GM12878 (cell line): ENCODE data around the gene NR3C1.

ENCODE experiments used
- EZH2 ChIP-seq: IDR thresholded peaks from 2 replicates; pipeline ENCODE4 v1.6.1; 2012; ENCODE audit warnings: low read depth, mild to moderate bottlenecking, control low read depth, inconsistent platforms, low read length, borderline replicate concordance; ENCODE audit not compliant: control insufficient read depth
- TF ChIP-seq, protein P1 (sequence below), 3 experiments: IDR thresholded peaks in 2 of 3; conservative IDR thresholded peaks in 1 of 3; 2 replicates each; pipeline ENCODE4 v1.5.1; 2011; ENCODE audit warnings: low read depth in 3 of 3, low read length in 3 of 3, mild to moderate bottlenecking in 3 of 3, control low read depth in 2 of 3, moderate library complexity in 2 of 3, inconsistent platforms in 1 of 3, mixed read lengths in 1 of 3; ENCODE audit not compliant: control insufficient read depth in 2 of 3, insufficient read depth in 1 of 3; ENCODE audit errors: extremely low read depth in 1 of 3

DNA sequence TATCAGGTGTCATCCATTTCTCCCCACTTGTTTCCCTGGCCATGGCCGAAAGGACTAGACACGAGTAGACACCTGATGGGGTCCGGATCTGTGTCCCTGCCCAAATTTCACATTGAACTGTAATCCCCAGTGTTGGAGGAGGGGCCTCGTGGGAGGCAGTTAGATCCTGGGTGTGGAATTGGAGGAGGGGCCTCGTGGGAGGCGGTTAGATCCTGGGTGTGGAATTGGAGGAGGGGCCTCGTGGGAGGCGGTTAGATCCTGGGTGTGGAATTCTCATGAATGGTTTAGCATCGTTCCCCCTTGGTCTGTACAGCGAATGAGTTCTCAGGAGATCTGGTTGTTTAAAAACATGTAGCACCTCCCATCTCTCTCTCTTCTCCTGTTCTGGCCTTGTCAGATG is 165.8 kb downstream of the NR3C1 start:
- TF ChIP-seq, protein P1, sequence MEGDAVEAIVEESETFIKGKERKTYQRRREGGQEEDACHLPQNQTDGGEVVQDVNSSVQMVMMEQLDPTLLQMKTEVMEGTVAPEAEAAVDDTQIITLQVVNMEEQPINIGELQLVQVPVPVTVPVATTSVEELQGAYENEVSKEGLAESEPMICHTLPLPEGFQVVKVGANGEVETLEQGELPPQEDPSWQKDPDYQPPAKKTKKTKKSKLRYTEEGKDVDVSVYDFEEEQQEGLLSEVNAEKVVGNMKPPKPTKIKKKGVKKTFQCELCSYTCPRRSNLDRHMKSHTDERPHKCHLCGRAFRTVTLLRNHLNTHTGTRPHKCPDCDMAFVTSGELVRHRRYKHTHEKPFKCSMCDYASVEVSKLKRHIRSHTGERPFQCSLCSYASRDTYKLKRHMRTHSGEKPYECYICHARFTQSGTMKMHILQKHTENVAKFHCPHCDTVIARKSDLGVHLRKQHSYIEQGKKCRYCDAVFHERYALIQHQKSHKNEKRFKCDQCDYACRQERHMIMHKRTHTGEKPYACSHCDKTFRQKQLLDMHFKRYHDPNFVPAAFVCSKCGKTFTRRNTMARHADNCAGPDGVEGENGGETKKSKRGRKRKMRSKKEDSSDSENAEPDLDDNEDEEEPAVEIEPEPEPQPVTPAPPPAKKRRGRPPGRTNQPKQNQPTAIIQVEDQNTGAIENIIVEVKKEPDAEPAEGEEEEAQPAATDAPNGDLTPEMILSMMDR (IDR thresholded peaks at IDR 0.05 in 2 of 3, conservative IDR thresholded peaks at IDR 0.05 in 1 of 3; ENCODE audit: control insufficient read depth in 2 of 3, extremely low read depth in 1 of 3, insufficient read depth in 1 of 3, low read depth in 3 of 3, low read length in 3 of 3) = no peak
- TF ChIP-seq EZH2 = no peak
